Activated T-cell treated with anti-CD3 and anti-CD28 coated beads, Interleukin-2, amount 50 U/mL, for 72 hours (primary cell): ENCODE measurements around the gene EIF4B. TPM values are rescaled to one million over a fixed set of nuclear protein-coding genes. Genes with fewer than 3 reads are reported as not detected.

Source experiments
- ATAC-seq, 2 donors: fragments of 150-1000 bp; cut with Tn5 transposase; replicated peaks in 1 of 2; 2 replicates each; pipeline ENCODE4 v1.10.0; 2021; ENCODE audit warnings: moderate library complexity in 2 of 2, mild to moderate bottlenecking in 1 of 2
- DNase-seq, 2 donors: peaks; one replicate each; pipeline ENCODE4 v3.0.0; 2021 to 2022; ENCODE audit warnings: mixed read lengths in 1 of 2
- H3K27ac Mint-ChIP-seq: one replicate; pipeline ENCODE4 v1.8.0; 2022; ENCODE audit warnings: mild to moderate bottlenecking, moderate library complexity, mixed read lengths
- H3K27me3 Mint-ChIP-seq: one replicate; pipeline ENCODE4 v1.8.0; 2022; ENCODE audit warnings: low read depth, mixed read lengths
- H3K36me3 Mint-ChIP-seq, 2 donors: one replicate each; pipeline ENCODE4 v1.8.0; 2022; ENCODE audit warnings: mixed read lengths in 2 of 2, mild to moderate bottlenecking in 1 of 2; ENCODE audit not compliant: insufficient read depth in 2 of 2
- H3K4me1 Mint-ChIP-seq: one replicate; pipeline ENCODE4 v1.8.0; 2022; ENCODE audit warnings: low read depth, mixed read lengths
- H3K4me3 Mint-ChIP-seq, 2 donors: one replicate each; pipeline ENCODE4 v1.8.0; 2022; ENCODE audit warnings: mild to moderate bottlenecking in 2 of 2, mixed read lengths in 2 of 2, moderate library complexity in 2 of 2
- H3K9me3 Mint-ChIP-seq, 2 donors: one replicate each; pipeline ENCODE4 v1.8.0; 2022; ENCODE audit warnings: mixed read lengths in 2 of 2
- total RNA-seq, 2 donors: library from RNA; stranded (reverse); gene quantifications; one replicate each; pipeline ENCODE4 v1.2.3, GENCODE V29; 2022

The EIF4B gene
- total RNA-seq, 2 donors from 2014 or later = 622 to 633 TPM

- DNase-seq (no peak), ATAC-seq (no peak)
- H3K27ac Mint-ChIP-seq = no peak overlapping the region
- H3K27me3 Mint-ChIP-seq = no peaks in the 10 kb centered on the region
- H3K4me1 Mint-ChIP-seq = no peaks in the 10 kb centered on the region
- H3K4me3 Mint-ChIP-seq = no peak overlapping the region
- no peaks in the 10 kb centered on the region for H3K9me3 Mint-ChIP-seq
- no peaks in the 10 kb centered on the region for H3K36me3 Mint-ChIP-seq
These were observed 53.3 kb downstream of the EIF4B start for GRCh38 chr12:53059434-53060063.

- no peaks in the 10 kb centered on the region for H3K9me3 Mint-ChIP-seq
- H3K36me3 Mint-ChIP-seq = peaks cover 0 to 2% of the 10 kb centered on the region in 2 donors
- no peak overlapping the region for H3K4me3 Mint-ChIP-seq
- no peaks in the 10 kb centered on the region for H3K27me3 Mint-ChIP-seq
- DNase-seq (no peak), ATAC-seq (no peak)
- no peak overlapping the region for H3K27ac Mint-ChIP-seq
- peaks cover 3% of the 10 kb centered on the region for H3K4me1 Mint-ChIP-seq
These were observed 53.9 kb downstream of the EIF4B start for GRCh38 chr12:53060064-53060720.

DNA sequence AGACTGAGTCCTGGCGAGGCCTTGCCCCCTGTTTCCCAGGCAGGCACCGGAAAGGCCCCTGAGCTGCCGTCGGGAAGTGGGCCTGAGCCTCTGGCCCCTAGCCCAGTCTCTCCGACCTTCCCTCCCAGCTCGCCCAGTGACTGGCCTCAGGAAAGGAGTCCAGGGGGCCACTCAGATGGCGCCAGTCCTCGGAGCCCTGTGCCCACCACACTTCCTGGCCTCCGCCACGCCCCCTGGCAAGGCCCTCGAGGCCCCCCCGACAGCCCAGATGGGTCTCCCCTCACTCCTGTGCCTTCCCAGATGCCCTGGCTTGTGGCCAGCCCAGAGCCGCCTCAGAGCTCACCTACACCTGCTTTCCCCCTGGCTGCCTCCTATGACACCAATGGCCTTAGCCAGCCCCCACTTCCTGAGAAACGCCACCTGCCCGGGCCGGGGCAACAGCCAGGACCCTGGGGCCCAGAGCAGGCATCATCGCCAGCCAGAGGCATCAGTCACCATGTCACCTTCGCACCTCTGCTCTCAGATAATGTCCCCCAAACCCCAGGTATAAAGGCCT, 54.5 kb downstream of the EIF4B start:
- Mint-ChIP-seq H3K27ac (no peak overlapping the region), H3K9me3 (no peaks in the 10 kb centered on the region), H3K27me3 (no peaks in the 10 kb centered on the region), H3K36me3 (peaks cover 0 to 5% of the 10 kb centered on the region in 2 donors), H3K4me1 (peaks cover 6% of the 10 kb centered on the region), H3K4me3 (no peak overlapping the region)
- no peak for DNase-seq
- ATAC-seq = no peak

DNA sequence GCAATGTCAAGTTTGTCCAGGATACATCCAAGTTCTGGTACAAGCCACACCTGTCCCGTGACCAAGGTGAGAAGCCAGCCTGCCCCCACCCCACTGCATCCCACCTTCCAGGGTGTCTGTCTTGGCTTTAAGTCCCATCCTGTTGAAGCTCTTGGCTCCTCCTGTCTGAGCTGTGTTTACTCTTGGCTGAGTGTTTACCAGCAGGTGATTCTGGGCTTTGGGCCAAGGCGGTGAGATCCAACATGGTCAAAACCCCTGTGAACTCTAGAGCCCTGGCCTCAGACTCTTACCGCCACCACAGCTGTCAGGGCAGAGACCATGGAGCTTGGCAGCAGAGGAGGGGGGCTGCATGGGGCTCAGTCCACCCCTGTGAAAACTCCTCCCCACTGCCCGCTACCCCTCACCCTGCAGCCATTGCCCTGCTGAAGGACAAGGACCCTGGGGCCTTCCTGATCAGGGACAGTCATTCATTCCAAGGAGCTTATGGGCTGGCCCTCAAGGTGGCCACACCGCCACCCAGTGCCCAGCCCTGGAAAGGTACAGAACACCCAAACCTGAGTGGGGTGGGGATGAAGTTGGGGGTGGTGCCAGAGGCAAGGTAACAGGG, 55.3 kb downstream of the EIF4B start:
- DNase-seq (no peak), ATAC-seq (no peak)
- H3K27ac Mint-ChIP-seq = no peak overlapping the region
- H3K27me3 Mint-ChIP-seq = no peaks in the 10 kb centered on the region
- no peaks in the 10 kb centered on the region for H3K9me3 Mint-ChIP-seq
- no peak overlapping the region for H3K4me3 Mint-ChIP-seq
- H3K4me1 Mint-ChIP-seq = peaks cover 13% of the 10 kb centered on the region
- H3K36me3 Mint-ChIP-seq = peaks cover 0 to 8% of the 10 kb centered on the region in 2 donors

DNA sequence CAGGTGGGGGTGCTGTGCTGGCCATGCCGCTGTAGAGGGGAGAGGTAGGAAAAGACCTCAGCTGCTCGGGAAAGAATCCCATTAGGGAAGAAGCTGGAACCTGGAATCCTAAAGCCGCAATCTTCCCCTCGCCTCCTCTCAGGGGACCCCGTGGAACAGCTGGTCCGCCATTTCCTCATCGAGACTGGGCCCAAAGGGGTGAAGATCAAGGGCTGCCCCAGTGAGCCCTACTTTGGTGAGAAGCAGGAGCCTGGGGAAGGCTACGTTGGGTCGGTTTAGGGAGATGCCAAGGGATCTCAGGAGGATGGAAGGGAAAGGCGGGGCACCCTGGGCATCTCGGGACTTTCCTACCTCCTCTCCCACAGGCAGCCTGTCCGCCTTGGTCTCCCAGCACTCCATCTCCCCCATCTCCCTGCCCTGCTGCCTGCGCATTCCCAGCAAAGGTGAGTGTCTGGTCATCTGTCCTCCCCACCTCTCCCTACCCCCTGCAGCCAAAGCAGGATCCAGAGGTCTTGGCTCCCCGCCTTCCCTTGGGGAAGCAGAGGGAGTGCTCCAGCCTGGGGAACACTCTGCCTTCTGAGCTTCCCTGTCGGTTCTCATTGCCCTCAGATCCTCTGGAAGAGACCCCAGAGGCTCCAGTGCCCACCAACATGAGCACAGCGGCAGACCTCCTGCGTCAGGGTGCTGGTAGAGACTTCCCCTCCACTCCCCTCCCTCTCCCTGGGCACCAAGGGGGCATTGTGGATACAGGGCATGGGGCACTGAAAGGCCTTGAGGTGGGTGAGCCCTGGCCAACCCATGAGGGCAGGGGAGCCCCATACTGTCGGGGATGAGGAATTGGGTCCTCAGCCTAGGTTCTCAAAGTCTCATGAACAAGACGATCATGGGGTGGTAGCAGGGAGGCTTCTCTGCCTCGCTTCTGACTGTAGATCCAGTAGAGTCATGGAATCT, 56.0 kb downstream of the EIF4B start:
- ATAC-seq (no peak), DNase-seq (no peak)
- no peaks in the 10 kb centered on the region for H3K9me3 Mint-ChIP-seq
- no peaks in the 10 kb centered on the region for H3K27me3 Mint-ChIP-seq
- peaks cover 0 to 8% of the 10 kb centered on the region in 2 donors for H3K36me3 Mint-ChIP-seq
- peaks cover 21% of the 10 kb centered on the region for H3K4me1 Mint-ChIP-seq
- no peak overlapping the region for H3K27ac Mint-ChIP-seq
- no peak overlapping the region for H3K4me3 Mint-ChIP-seq

GRCh38 chr12:53062977-53063707, 56.9 kb downstream of the EIF4B start:
- no peak for DNase-seq
- Mint-ChIP-seq H3K9me3 (no peaks in the 10 kb centered on the region), H3K27ac (no peak overlapping the region), H3K4me3 (no peak overlapping the region), H3K36me3 (peaks cover 0 to 8% of the 10 kb centered on the region in 2 donors), H3K4me1 (peaks cover 21% of the 10 kb centered on the region), H3K27me3 (no peaks in the 10 kb centered on the region)
- no peak for ATAC-seq

DNA sequence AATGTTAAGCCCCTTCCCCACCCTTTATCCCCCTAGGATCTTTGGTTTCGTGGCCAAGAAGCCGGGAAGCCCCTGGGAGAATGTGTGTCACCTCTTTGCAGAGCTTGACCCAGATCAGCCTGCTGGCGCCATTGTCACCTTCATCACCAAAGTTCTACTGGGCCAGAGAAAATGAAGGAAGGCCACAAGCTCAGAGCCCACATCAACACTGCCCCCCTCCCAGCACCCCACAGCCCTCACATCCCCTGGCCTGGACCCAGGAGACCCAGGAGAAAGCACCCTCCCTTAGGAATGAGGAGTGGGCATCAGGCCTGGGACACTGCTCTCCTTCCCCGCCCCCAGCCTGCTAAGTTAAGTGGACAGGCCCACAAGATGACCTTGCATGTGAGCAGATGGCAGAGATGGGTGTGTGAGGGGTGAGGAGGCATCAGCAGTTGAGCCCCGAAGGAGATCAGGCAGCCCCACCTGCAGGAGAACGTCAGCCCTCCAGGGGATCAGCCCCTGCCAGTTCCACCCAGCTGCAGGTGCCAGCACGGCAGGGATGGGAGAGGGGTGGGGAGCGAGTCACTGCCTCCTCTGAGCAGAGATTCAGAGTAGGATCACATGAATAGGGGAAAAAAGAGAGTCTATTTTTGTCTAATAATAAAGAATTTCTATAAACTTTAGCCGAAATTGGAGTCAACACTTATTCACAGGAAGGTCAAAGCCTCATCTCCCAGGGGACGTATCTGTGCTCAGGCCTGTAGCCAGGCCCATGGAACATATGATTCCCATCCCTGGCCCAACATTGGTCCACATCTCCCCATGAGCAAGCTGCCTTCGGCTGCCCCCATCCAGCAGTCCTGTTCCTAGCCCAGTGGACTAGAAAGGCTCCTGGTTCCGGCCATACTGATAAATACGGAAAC, 57.7 kb downstream of the EIF4B start:
- H3K27ac Mint-ChIP-seq = no peak overlapping the region

GRCh38 chr12:53064613-53065436, 58.6 kb downstream of the EIF4B start:
- Mint-ChIP-seq H3K4me3 (no peak overlapping the region), H3K4me1 (peaks cover 21% of the 10 kb centered on the region), H3K27ac (no peak overlapping the region), H3K36me3 (peaks cover 0 to 8% of the 10 kb centered on the region in 2 donors), H3K9me3 (no peaks in the 10 kb centered on the region), H3K27me3 (no peaks in the 10 kb centered on the region)
- ATAC-seq (no peak), DNase-seq (no peak)

More for the DNA sequence above, 57.7 kb downstream of the EIF4B start:
- no peaks in the 10 kb centered on the region for H3K9me3 Mint-ChIP-seq
- no peaks in the 10 kb centered on the region for H3K27me3 Mint-ChIP-seq
- no peak for DNase-seq
- peaks cover 0 to 8% of the 10 kb centered on the region in 2 donors for H3K36me3 Mint-ChIP-seq
- H3K4me3 Mint-ChIP-seq = no peak overlapping the region
- ATAC-seq = no peak
- H3K4me1 Mint-ChIP-seq = peaks cover 21% of the 10 kb centered on the region

DNA sequence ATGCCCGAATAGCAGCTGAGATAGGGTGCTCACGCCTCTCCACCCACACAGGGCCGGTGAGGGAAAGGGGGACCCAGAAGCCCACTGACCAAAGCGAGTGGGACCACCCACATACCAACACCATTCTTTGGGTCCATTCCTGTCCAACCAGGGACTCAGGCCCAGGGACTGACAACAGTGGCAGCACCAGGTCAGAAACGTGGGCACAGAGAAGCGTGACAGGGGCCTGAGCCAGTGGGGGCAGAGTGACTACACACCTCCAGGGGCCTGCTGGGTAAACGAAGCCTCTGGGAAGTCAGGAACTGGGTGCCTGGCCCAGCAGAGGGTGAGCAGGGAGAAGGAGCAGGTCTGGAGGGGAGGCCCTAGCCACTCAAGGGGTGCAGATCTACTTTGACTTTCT, 59.2 kb downstream of the EIF4B start:
- H3K36me3 Mint-ChIP-seq = peaks cover 0 to 8% of the 10 kb centered on the region in 2 donors
- H3K27ac Mint-ChIP-seq = no peak overlapping the region
- no peak for DNase-seq
- H3K4me1 Mint-ChIP-seq = peaks cover 21% of the 10 kb centered on the region
- H3K9me3 Mint-ChIP-seq = no peaks in the 10 kb centered on the region
- H3K4me3 Mint-ChIP-seq = no peak overlapping the region
- no peak for ATAC-seq
- no peaks in the 10 kb centered on the region for H3K27me3 Mint-ChIP-seq

DNA sequence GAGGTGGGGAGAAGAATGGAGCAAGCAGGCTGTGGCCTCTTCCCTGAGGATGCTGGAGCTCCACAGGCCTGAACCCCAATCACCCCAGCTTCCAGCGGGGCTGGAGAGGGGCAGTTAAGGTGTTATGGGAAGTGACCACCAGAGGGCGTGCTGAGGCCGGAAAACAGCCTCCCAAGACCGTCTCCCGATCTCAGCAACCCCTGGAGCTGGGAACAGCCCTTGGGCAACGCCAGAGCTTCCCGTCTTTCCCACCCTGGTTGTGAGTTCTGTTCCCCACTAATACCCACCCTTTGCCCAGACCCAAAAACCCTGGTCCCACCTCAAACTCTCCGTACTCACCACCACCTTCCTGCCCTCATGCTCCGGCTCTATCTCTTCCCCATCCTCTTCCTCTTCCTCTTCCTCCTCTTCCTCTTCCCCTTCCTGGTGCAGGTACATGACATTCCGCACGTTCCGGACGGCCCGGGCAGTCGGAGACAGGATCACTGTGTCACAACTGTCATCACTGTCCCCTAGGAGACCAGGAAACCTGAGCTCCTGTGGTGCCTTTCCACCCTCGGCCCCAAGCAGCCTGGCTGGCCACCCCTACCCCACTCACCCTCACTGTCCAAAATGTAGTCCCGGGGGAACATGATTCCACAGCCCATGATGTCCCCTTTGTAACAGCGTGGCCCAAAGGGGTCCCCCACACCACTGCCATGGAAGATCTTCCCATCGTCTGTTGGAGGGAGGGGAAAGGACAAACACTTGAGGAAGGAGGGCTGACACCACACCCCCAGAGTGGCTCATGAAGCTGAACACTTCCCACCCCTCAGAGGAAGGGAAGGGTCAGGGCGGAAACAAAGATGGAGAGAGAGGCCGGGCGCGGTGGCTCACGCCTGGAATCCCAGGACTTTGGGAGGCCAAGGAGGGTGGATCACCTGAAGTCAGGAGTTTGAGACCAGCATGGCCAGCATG, 60.0 kb downstream of the EIF4B start:
- DNase-seq (peak; percentile 71 to 81), ATAC-seq (peak; percentile 73)
- Mint-ChIP-seq H3K27ac (peak overlapping the region; percentile 40), H3K4me1 (peaks cover 21% of the 10 kb centered on the region), H3K36me3 (peaks cover 0 to 8% of the 10 kb centered on the region in 2 donors), H3K4me3 (no peak overlapping the region), H3K27me3 (no peaks in the 10 kb centered on the region), H3K9me3 (no peaks in the 10 kb centered on the region)
